K562 (cell line): Measurements from ENCODE around the gene PIK3AP1. TPM values are rescaled to one million over a fixed set of nuclear protein-coding genes. Genes with fewer than 3 reads are reported as not detected.
A peak's percentile ranks its signal among the peaks of the same experiment; 100 is the strongest.

Source experiments
- ATAC-seq: fragments of 200-7000 bp; cut with Tn5 transposase; 3 replicates; pipeline ENCODE4 v1.9.1; 2020; ENCODE audit warnings: moderate library complexity
- BruUV-seq: library from RNA; stranded (reverse); fragments of 400-500 nt; replicated peaks from 2 replicates; lab custom pipeline; 2021; lab: Mats Ljungman, UMichigan
- CTCF ChIA-PET: fragments of 300-600 bp; formaldehyde crosslinking; extraction: SDS; loops from one replicate; lab custom pipeline; 2021; ENCODE audit warnings: low intra/inter-chr PET ratio; lab: Yijun Ruan, JAX
- POLR2A ChIA-PET: fragments of 300-600, 350-650 bp; sonication (Branson Sonifier 250); formaldehyde crosslinking; extraction: SDS; loops from one replicate; lab custom pipeline; 2021; ENCODE audit warnings: antibody characterized with exemption, inconsistent platforms; lab: Yijun Ruan, JAX
- DNase-seq, 4 experiments: peaks; one replicate each; pipeline versions ENCODE4 v3.0.0 to v3.0.0-alpha.2; 2011 to 2018; ENCODE audit warnings: low spot score in 3 of 4, mixed read lengths in 3 of 4; ENCODE audit errors: extremely low read depth in 1 of 4
- FAIRE-seq: peaks from 2 replicates; lab custom pipeline; 2011; peaks lifted over from hg19 to GRCh38; lab: Jason Lieb, UNC
- H2AFZ ChIP-seq: 2 replicates; pipeline ENCODE4 v1.6.0; 2011; ENCODE audit warnings: low read depth, low read length, control low read depth, inconsistent platforms
- H3K27ac ChIP-seq: fragments of 200-600 bp; 3 replicates; pipeline ENCODE4 v1.8.0; 2011; ENCODE audit warnings: low read depth, mild to moderate bottlenecking, control low read depth, inconsistent platforms, low read length, moderate library complexity, mixed read lengths; ENCODE audit errors: extremely low read depth
- H3K27me3 ChIP-seq, 2 experiments: fragments of 300-600 bp in 1 of 2; 2 replicates in 1 of 2; 3 replicates in 1 of 2; pipeline versions ENCODE4 v1.6.0 to v1.8.0; 2011; ENCODE audit warnings: inconsistent platforms in 2 of 2, low read length in 2 of 2, mild to moderate bottlenecking in 1 of 2, mixed read lengths in 1 of 2, moderate library complexity in 1 of 2; ENCODE audit not compliant: control insufficient read depth in 2 of 2, insufficient read depth in 2 of 2
- H3K36me3 ChIP-seq: fragments of 300-600 bp; 3 replicates; pipeline ENCODE4 v1.8.0; 2011; ENCODE audit warnings: mild to moderate bottlenecking, low read length, inconsistent platforms; ENCODE audit not compliant: control insufficient read depth, insufficient read depth
- H3K4me1 ChIP-seq, 2 experiments: fragments of 200-600 bp in 1 of 2; replicated peaks in 1 of 2; 2 replicates in 1 of 2; 3 replicates in 1 of 2; pipeline versions ENCODE4 v1.5.1 to v1.8.0; 2011; ENCODE audit warnings: inconsistent platforms in 2 of 2, low read length in 2 of 2, mild to moderate bottlenecking in 1 of 2, mixed read lengths in 1 of 2, moderate library complexity in 1 of 2; ENCODE audit not compliant: control insufficient read depth in 2 of 2, insufficient read depth in 2 of 2
- H3K4me2 ChIP-seq: 2 replicates; pipeline ENCODE4 v1.6.1; 2011; ENCODE audit warnings: low read length, control low read depth, inconsistent platforms, mixed read lengths; ENCODE audit not compliant: insufficient read depth
- H3K4me3 ChIP-seq: fragments of 200-600 bp; sonication (generic), shearing (Covaris generic); 2 replicates; pipeline ENCODE4 v1.5.1; 2016; ENCODE audit warnings: control low read depth, inconsistent platforms
- H3K79me2 ChIP-seq: fragments of 200-600 bp; 3 replicates; pipeline ENCODE4 v1.8.0; 2011; ENCODE audit warnings: low read length, inconsistent platforms; ENCODE audit not compliant: control insufficient read depth, insufficient read depth
- H3K9ac ChIP-seq, 2 experiments: 2 replicates each; pipeline versions ENCODE4 v1.6.0 to v1.6.1; 2011; ENCODE audit warnings: low read depth in 2 of 2, low read length in 2 of 2, control low read depth in 1 of 2, inconsistent platforms in 1 of 2, mild to moderate bottlenecking in 1 of 2, mixed read lengths in 1 of 2; ENCODE audit not compliant: insufficient read depth in 1 of 2
- H3K9me1 ChIP-seq: one replicate; pipeline ENCODE4 v1.6.0; 2011; ENCODE audit warnings: inconsistent platforms, mild to moderate bottlenecking, low read length, moderate library complexity; ENCODE audit not compliant: control insufficient read depth, insufficient read depth
- H3K9me3 ChIP-seq: replicated peaks from 2 replicates; pipeline ENCODE4 v1.5.1; 2011; ENCODE audit warnings: low read depth, low read length, inconsistent platforms; ENCODE audit not compliant: control insufficient read depth, insufficient read depth
- H4K20me1 ChIP-seq: replicated peaks from 2 replicates; pipeline ENCODE4 v1.6.1; 2011; ENCODE audit warnings: low read length, inconsistent platforms, mixed read lengths; ENCODE audit not compliant: control insufficient read depth, insufficient read depth
- BRD4 ChIP-seq: fragments of 200-600 bp; sonication (generic); IDR thresholded peaks from 2 replicates; pipeline ENCODE4 v1.6.1; 2017; ENCODE audit warnings: inconsistent platforms
- CHCHD3 ChIP-seq: fragments of 250-450 bp; sonication (Bioruptor Pico); IDR thresholded peaks from 2 replicates; pipeline ENCODE4 v2.1.2; 2022; ENCODE audit warnings: mild to moderate bottlenecking
- CREB1 ChIP-seq, 2 experiments: sonication (generic) in 1 of 2; formaldehyde crosslinking in 1 of 2; IDR thresholded peaks; 2 replicates each; pipeline versions ENCODE4 v1.6.1 to v1.8.0; 2012 to 2022; ENCODE audit warnings: inconsistent platforms in 1 of 2, mild to moderate bottlenecking in 1 of 2, missing genetic modification reagents in 1 of 2, moderate library complexity in 1 of 2
- DMBX1 ChIP-seq: fragments of 250-450 bp; sonication (Bioruptor Pico); IDR thresholded peaks from 2 replicates; pipeline ENCODE4 v1.8.0; 2022; ENCODE audit warnings: inconsistent platforms, mild to moderate bottlenecking, moderate library complexity, borderline replicate concordance
- HOXB6 ChIP-seq: fragments of 250-450 bp; sonication (Bioruptor Pico); IDR thresholded peaks from 2 replicates; pipeline ENCODE4 v1.5.1; 2022; ENCODE audit warnings: mild to moderate bottlenecking, borderline replicate concordance
- MIER1 ChIP-seq: fragments of 450-650 bp; IDR thresholded peaks from 2 replicates; pipeline ENCODE4 v1.6.1; 2016; ENCODE audit warnings: antibody characterized with exemption, mild to moderate bottlenecking, low read depth
- POLR2B ChIP-seq: fragments of 450-650 bp; IDR thresholded peaks from 2 replicates; pipeline ENCODE4 v1.6.1; 2018; ENCODE audit warnings: low read depth; ENCODE audit not compliant: partially characterized antibody
- TEAD4 ChIP-seq, 2 experiments: sonication (generic) in 1 of 2; formaldehyde crosslinking in 1 of 2; IDR thresholded peaks; 2 replicates each; pipeline versions ENCODE4 v1.6.1 to v1.8.0; 2012 to 2022; ENCODE audit warnings: borderline replicate concordance in 1 of 2, inconsistent platforms in 1 of 2, low read length in 1 of 2, mild to moderate bottlenecking in 1 of 2, missing genetic modification reagents in 1 of 2
- ZNF253 ChIP-seq: fragments of 250-450 bp; sonication (Bioruptor Pico); conservative IDR thresholded peaks from 2 replicates; pipeline ENCODE4 v1.6.1; 2021; ENCODE audit warnings: mild to moderate bottlenecking
- ZNF707 ChIP-seq: fragments of 250-450 bp; sonication (Bioruptor Pico); conservative IDR thresholded peaks from 2 replicates; pipeline ENCODE4 v1.8.0; 2022; ENCODE audit warnings: inconsistent platforms, mild to moderate bottlenecking, moderate library complexity
- WGBS: fragments of 100-300 bp; shearing (Covaris generic); methylation state at CpG from one replicate; pipeline ENCODE4 v1.1.6; 2016; ENCODE audit warnings: low coverage, mixed read lengths; ENCODE audit not compliant: insufficient coverage; ENCODE audit errors: missing lambda C conversion rate; 5-methylcytosine and 5-hydroxymethylcytosine counted together
- in situ Hi-C: fragments of 300-500 bp; cut with MboI; formaldehyde crosslinking; loops from 4 replicates; pipeline ENCODE4 v1.15.0; 2018; ENCODE audit warnings: inconsistent platforms, mixed read lengths
- intact Hi-C: fragments of 100-400 bp; cut with micrococcal nuclease; formaldehyde crosslinking; loops from 2 replicates; pipeline ENCODE4 v1.14.2; 2022
- polyA plus RNA-seq, 8 experiments: library from polyadenylated mRNA; depleted of rRNA in 4 of 8; stranded (reverse) in 5 of 8; unstranded in 3 of 8; fragments of >200 nt; fragmentation: Nextera tagmentation in 2 of 8; fragmentation: Illumina TruSeq in 1 of 8; extraction: Ambion mirVana in 2 of 8; extraction: Trizol in 1 of 8; gene quantifications; 2 replicates each; pipeline versions ENCODE4 v1.2.1 to v1.2.3, GENCODE V29; 2011 to 2014; ENCODE audit warnings: inconsistent platforms in 1 of 8, missing spikeins in 1 of 8
- total RNA-seq, 7 experiments: library from RNA; depleted of rRNA in 6 of 7; stranded (reverse); fragments of >200 nt in 6 of 7; fragmentation: Illumina TruSeq in 2 of 7; extraction: Trizol in 2 of 7; gene quantifications; 2 replicates each; pipeline versions ENCODE4 v1.2.1 to v1.2.3, GENCODE V29; 2011 to 2021; ENCODE audit warnings: low replicate concordance in 1 of 7
- TF ChIP-seq, protein P1 (sequence below): fragments of 250-450 bp; sonication (Bioruptor Pico); IDR thresholded peaks from 2 replicates; pipeline ENCODE4 v1.5.1; 2021; ENCODE audit warnings: mild to moderate bottlenecking
- TF ChIP-seq, protein P2 (sequence below): sonication (generic); formaldehyde crosslinking; IDR thresholded peaks from 2 replicates; pipeline ENCODE4 v1.9.0; 2022; ENCODE audit warnings: mild to moderate bottlenecking, missing genetic modification reagents
- TF ChIP-seq, protein P3 (sequence below): fragments of 450-650 bp; IDR thresholded peaks from 2 replicates; pipeline ENCODE4 v1.6.1; 2017; ENCODE audit warnings: antibody characterized with exemption, mild to moderate bottlenecking
- TF ChIP-seq, protein P4 (sequence below), 2 experiments: fragments of 450-650 bp in 1 of 2; sonication (generic) in 1 of 2; formaldehyde crosslinking; conservative IDR thresholded peaks; 2 replicates each; pipeline versions ENCODE4 v1.4.0 to v1.8.1; 2020 to 2022; ENCODE audit warnings: mild to moderate bottlenecking in 1 of 2, missing genetic modification reagents in 1 of 2

PIK3AP1 gene
- total and polyA plus RNA-seq, 9 of the 15 experiments (the other 6 are each of a cell fraction or from before 2014, with no cell fraction given): 0.20 to 2.4 (median 1.4) TPM

DNA sequence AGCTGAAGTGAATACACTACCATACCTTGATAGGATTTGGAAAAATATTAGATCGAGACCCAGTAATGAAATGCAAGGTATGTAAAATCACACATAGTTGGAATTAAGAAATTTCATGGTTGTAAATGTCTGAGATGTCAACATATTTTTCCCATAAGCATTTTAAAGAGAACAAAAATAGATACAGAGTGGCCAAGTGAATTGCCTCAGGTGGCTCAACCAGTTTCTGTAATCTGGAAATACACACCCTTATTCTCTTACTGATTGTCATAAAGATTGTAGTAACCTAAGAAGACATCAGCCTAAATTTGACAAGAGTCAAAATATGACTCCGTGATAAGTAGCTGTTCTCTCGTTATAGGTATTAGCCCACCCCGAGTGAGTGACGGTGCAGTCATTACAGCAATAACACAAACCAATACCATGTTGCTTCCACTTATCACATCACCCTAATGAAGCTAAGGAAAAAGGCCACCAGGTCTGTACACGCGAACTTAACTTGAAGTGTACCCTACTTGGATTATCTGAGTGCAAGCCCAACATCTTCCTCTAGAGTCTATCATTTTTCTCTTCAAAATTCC is 23.4 kb downstream of the PIK3AP1 start:
- POLR2A ChIA-PET: interaction anchor here (0.8 kb wide), 1 partner anchor 29 kb away, joined by 4 read pairs; no protein-coding TSS in a partner anchor
- Histone ChIP-seq H3K79me2 (no peaks in the 10 kb centered on the region), H3K9me3 (no peaks in the 10 kb centered on the region), H3K4me3 (no peak overlapping the region), H3K9ac (no peak overlapping the region; a peak in 1 of 4 replicates), H4K20me1 (no peaks in the 10 kb centered on the region), H3K27me3 (no peaks in the 10 kb centered on the region), H3K9me1 (no peaks in the 10 kb centered on the region), H3K36me3 (no peaks in the 10 kb centered on the region), H3K27ac (no peak overlapping the region), H2AFZ (peak overlapping the region; percentile 55; the same call in 1 of the 2 replicates), H3K4me2 (peak overlapping the region; percentile 25; the same call in 1 of the 2 replicates), H3K4me1 (peaks cover 4% of the 10 kb centered on the region in 2 experiments; a peak in 3 of 5 replicates)
- ATAC-seq: no peak
- BruUV-seq: no TSS peak
- CTCF ChIA-PET: no interaction called here
- FAIRE-seq: no peak
- DNase-seq: no peak
- in situ Hi-C loops (no loop called here), intact Hi-C loops (no loop called here)
- WGBS: 6% methylated on average over 7 of the region's 7 CpGs
- TF ChIP-seq, protein P1, sequence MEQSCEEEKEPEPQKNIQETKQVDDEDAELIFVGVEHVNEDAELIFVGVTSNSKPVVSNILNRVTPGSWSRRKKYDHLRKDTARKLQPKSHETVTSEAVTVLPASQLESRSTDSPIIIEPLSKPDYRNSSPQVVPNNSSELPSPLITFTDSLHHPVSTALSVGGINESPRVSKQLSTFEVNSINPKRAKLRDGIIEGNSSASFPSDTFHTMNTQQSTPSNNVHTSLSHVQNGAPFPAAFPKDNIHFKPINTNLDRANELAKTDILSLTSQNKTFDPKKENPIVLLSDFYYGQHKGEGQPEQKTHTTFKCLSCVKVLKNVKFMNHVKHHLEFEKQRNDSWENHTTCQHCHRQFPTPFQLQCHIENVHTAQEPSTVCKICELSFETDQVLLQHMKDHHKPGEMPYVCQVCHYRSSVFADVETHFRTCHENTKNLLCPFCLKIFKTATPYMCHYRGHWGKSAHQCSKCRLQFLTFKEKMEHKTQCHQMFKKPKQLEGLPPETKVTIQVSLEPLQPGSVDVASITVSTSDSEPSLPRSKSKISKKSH (CRISPR knock-in tag): no peak
- TF ChIP-seq, protein P2, sequence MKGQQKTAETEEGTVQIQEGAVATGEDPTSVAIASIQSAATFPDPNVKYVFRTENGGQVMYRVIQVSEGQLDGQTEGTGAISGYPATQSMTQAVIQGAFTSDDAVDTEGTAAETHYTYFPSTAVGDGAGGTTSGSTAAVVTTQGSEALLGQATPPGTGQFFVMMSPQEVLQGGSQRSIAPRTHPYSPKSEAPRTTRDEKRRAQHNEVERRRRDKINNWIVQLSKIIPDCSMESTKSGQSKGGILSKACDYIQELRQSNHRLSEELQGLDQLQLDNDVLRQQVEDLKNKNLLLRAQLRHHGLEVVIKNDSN (CRISPR knock-in tag): no peak
- TF ChIP-seq DMBX1 (CRISPR knock-in tag) (no peak), ZNF253 (no peak), BRD4 (no peak), TEAD4 (IDR thresholded peaks at IDR 0.05; ENCODE audit: low read length) (no peak), TEAD4 (CRISPR knock-in tag; IDR thresholded peaks at IDR 0.05; ENCODE audit: borderline replicate concordance) (no peak), POLR2B (no peak), MIER1 (no peak), ZNF707 (no peak), CHCHD3 (no peak), HOXB6 (no peak), CREB1 (IDR thresholded peaks at IDR 0.05) (no peak), CREB1 (CRISPR knock-in tag; IDR thresholded peaks at IDR 0.05) (no peak)
- TF ChIP-seq, protein P3, sequence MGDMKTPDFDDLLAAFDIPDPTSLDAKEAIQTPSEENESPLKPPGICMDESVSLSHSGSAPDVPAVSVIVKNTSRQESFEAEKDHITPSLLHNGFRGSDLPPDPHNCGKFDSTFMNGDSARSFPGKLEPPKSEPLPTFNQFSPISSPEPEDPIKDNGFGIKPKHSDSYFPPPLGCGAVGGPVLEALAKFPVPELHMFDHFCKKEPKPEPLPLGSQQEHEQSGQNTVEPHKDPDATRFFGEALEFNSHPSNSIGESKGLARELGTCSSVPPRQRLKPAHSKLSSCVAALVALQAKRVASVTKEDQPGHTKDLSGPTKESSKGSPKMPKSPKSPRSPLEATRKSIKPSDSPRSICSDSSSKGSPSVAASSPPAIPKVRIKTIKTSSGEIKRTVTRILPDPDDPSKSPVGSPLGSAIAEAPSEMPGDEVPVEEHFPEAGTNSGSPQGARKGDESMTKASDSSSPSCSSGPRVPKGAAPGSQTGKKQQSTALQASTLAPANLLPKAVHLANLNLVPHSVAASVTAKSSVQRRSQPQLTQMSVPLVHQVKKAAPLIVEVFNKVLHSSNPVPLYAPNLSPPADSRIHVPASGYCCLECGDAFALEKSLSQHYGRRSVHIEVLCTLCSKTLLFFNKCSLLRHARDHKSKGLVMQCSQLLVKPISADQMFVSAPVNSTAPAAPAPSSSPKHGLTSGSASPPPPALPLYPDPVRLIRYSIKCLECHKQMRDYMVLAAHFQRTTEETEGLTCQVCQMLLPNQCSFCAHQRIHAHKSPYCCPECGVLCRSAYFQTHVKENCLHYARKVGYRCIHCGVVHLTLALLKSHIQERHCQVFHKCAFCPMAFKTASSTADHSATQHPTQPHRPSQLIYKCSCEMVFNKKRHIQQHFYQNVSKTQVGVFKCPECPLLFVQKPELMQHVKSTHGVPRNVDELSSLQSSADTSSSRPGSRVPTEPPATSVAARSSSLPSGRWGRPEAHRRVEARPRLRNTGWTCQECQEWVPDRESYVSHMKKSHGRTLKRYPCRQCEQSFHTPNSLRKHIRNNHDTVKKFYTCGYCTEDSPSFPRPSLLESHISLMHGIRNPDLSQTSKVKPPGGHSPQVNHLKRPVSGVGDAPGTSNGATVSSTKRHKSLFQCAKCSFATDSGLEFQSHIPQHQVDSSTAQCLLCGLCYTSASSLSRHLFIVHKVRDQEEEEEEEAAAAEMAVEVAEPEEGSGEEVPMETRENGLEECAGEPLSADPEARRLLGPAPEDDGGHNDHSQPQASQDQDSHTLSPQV: no peak
- TF ChIP-seq, protein P4, sequence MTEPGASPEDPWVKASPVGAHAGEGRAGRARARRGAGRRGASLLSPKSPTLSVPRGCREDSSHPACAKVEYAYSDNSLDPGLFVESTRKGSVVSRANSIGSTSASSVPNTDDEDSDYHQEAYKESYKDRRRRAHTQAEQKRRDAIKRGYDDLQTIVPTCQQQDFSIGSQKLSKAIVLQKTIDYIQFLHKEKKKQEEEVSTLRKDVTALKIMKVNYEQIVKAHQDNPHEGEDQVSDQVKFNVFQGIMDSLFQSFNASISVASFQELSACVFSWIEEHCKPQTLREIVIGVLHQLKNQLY (CRISPR knock-in tag; conservative IDR thresholded peaks at IDR 0.05): no peak
